Effector memory CD8-positive, alpha-beta T cell (primary cell): Measurements from ENCODE around the gene DDX43.

Source experiments
- ATAC-seq: fragments of 150-1000 bp; cut with Tn5 transposase; replicated peaks from 2 replicates; pipeline ENCODE4 v1.10.0; 2021; ENCODE audit warnings: mild to moderate bottlenecking, moderate library complexity
- DNase-seq, 3 experiments: peaks; one replicate each; pipeline ENCODE4 v3.0.0; 2021
- H3K27ac Mint-ChIP-seq, 2 donors: one replicate each; pipeline ENCODE4 v1.8.0; 2022; ENCODE audit warnings: mild to moderate bottlenecking in 2 of 2, mixed read lengths in 2 of 2, moderate library complexity in 2 of 2
- H3K27me3 Mint-ChIP-seq, 2 donors: one replicate each; pipeline ENCODE4 v1.8.0; 2022; ENCODE audit warnings: mixed read lengths in 2 of 2
- H3K36me3 Mint-ChIP-seq: one replicate; pipeline ENCODE4 v1.8.0; 2022; ENCODE audit warnings: mild to moderate bottlenecking, moderate library complexity, mixed read lengths; ENCODE audit not compliant: insufficient read depth
- H3K4me1 Mint-ChIP-seq, 2 donors: one replicate each; pipeline ENCODE4 v1.8.0; 2022; ENCODE audit warnings: low read depth in 2 of 2, mixed read lengths in 2 of 2
- H3K4me3 Mint-ChIP-seq, 2 donors: one replicate each; pipeline ENCODE4 v1.8.0; 2022; ENCODE audit warnings: mild to moderate bottlenecking in 2 of 2, mixed read lengths in 2 of 2, moderate library complexity in 2 of 2
- H3K9me3 Mint-ChIP-seq, 2 donors: one replicate each; pipeline ENCODE4 v1.8.0; 2022; ENCODE audit warnings: mixed read lengths in 2 of 2
- total RNA-seq, 9 experiments: gene quantifications; one replicate each; lab custom pipeline; 2026; lab: John Stamatoyannopoulos, UW

Gene DDX43
- total RNA-seq, result 0 to 6.9 (median 2.9) reads per million in 9 experiments

DNA sequence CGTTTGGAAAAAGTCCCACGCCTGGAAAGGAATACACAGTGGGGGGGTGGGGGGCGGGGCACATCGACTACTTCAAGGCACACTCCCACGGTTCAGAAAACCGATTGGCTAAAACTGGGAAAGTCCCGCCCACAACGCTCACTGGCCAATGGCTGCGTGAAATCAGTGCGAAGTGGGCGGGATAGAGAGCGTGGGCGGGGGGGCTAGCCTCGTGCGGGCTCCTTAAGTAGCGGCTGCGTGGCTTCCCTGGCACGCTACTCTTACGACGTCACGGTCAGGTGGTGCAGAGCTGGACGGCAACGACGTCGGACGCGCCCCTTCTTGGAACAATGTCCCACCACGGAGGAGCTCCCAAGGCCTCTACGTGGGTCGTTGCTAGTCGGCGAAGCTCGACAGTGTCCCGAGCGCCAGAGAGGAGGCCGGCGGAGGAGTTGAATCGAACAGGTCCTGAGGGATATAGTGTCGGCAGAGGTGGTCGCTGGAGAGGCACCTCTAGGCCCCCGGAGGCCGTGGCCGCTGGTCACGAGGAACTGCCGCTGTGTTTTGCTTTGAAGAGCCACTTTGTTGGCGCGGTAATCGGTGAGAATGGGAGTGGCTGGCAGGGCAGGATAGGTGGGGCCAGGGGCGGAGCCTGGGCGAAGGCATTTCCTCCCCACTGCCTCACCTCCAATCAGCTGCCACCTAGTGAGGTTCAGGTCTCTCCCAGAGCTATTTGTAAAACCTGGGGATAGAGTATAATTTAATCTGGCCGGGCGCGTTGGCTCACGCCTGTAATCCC is at the start of gene DDX43:
Gene DDX43, plus strand, starts transcription at position 252 of the 778 bp plus-strand sequence. Its CDS starts 78 bp downstream, at position 330.
- Mint-ChIP-seq H3K4me3 (peak within 1 kb of the TSS; percentile 80 to 85), H3K9me3 (no peaks in the 10 kb centered on the region), H3K27me3 (no peaks in the 10 kb centered on the region), H3K27ac (peak within 1 kb of the TSS; percentile 82 to 97), H3K36me3 (no peaks in the 10 kb centered on the region), H3K4me1 (peaks cover 14 to 15% of the 10 kb centered on the region in 2 donors)
- peak; percentile 43 to 53 (median 49) for DNase-seq
- ATAC-seq, result peak; percentile 89

DNA sequence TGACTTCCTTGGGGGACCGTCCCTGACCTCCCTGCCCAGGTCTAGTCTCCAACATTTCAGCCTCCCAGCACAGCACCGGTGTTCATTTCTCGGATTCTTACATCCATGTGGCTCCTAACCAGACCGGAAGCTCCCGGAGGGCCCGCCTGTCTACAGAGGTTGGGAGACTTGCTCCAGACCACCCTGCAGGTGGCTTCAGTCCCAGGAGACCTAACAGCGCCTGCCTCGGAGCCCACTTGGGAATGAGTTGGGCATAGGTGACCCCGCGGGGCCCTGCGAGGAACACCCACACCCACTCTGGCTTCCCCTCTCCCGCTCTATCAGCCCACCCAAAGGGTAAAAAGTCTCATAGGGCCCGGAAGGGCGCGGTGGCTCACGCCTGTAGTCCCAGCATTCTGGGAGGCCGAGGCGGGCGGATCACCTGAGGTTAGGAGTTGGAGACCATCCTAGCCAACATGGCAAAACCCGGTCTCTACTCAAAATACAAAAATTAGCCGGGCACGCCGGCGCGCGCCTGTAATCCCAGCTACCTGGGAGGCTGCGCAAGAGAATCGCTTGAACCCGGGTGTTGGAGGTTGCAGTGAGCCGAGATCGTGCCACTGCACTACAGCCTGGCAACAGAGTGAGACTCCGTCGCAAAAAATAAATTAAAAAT is 46.0 kb upstream of the DDX43 start:
- H3K4me3 Mint-ChIP-seq, result no peak overlapping the region
- H3K27ac Mint-ChIP-seq, result no peak overlapping the region

DNA sequence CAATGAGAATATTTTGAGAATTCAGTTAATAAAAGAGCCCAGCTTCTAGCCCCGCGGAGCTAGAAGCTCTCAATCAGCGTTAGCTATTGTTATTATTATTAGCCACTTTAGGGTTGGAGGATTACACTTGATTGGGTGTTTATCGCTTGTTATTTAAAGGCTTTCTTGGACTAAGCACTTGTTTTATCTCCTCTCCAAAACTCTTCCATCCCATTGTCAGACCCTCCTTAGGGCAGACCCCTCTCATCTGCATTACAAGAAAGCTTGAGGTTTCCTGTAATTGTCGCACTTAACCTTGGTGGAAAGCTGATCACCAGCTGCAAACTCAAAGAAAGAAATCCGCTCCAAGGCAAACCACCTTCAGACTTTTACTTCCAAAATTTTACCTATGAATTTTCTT is 45.3 kb upstream of the DDX43 start:
- no peak overlapping the region for H3K27ac Mint-ChIP-seq
- ATAC-seq, result no peak
- H3K4me3 Mint-ChIP-seq, result no peak overlapping the region
- no peaks in the 10 kb centered on the region for H3K36me3 Mint-ChIP-seq
- H3K9me3 Mint-ChIP-seq, result no peaks in the 10 kb centered on the region
- no peak for DNase-seq
- H3K4me1 Mint-ChIP-seq, result no peaks in the 10 kb centered on the region
- H3K27me3 Mint-ChIP-seq, result peaks cover 43% of the 10 kb centered on the region in 2 donors

More for the DNA sequence above, 46.0 kb upstream of the DDX43 start:
- Mint-ChIP-seq H3K36me3 (no peaks in the 10 kb centered on the region), H3K9me3 (no peaks in the 10 kb centered on the region), H3K4me1 (no peaks in the 10 kb centered on the region), H3K27me3 (peaks cover 43% of the 10 kb centered on the region in 2 donors)
- DNase-seq, result no peak
- no peak for ATAC-seq

DNA sequence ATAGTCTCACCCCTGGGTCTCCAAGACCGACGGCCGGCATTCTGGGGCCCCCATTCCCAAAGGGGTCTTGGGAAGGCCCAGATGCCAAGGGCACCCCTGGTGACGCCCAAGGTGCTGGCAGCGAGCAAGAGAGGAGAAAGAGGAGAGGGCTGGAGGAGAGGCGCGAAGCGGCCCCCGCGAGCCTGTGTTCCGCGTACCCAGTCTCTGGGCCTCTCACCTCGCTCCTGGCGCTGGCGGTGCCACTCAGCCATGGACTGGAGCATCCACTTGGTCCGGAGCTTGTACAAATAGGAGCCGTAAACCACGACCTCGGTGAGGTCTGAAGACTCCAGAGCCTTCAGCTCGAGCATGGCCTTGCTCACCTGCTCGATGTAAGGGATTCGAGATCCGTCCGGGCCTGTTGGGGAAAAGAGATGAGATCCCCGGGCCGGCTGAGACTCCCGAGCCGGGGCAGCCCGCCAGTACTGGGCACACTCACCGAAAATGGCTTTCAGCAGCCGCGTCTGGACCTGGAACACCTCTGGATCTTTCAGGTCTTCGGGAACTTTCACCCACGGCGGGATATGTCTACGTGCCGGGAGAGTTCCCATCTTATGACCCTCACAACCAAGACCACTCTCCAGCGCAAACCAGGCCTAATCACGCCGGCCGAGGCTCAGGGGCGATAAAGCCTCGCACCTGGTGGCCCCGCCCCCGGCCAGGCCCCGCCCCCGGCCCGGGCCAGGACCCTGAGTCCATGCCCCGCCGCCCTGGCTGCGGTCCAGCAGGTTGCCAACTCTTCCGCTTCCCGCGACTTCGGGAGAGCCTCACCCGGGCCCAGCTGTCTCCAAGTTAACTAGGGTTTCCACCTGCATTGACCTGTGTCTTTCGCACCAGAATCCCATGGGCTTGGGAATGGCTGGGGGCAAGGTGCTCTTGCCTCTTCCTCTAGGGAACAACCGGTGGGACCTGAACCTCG is 40.7 kb upstream of the DDX43 start, which contains the start of gene DPPA5:
Gene DPPA5, minus strand, starts transcription at position 641 of the 958 bp plus-strand sequence. Its CDS starts 51 bp downstream, at position 590.
- no peak within 1 kb of the TSS for H3K4me3 Mint-ChIP-seq
- peaks cover 26 to 32% of the 10 kb centered on the region in 2 donors for H3K27me3 Mint-ChIP-seq
- H3K4me1 Mint-ChIP-seq, result no peaks in the 10 kb centered on the region
- no peaks in the 10 kb centered on the region for H3K36me3 Mint-ChIP-seq
- H3K27ac Mint-ChIP-seq, result no peak within 1 kb of the TSS
- DNase-seq (no peak), ATAC-seq (no peak)
- no peaks in the 10 kb centered on the region for H3K9me3 Mint-ChIP-seq

DNA sequence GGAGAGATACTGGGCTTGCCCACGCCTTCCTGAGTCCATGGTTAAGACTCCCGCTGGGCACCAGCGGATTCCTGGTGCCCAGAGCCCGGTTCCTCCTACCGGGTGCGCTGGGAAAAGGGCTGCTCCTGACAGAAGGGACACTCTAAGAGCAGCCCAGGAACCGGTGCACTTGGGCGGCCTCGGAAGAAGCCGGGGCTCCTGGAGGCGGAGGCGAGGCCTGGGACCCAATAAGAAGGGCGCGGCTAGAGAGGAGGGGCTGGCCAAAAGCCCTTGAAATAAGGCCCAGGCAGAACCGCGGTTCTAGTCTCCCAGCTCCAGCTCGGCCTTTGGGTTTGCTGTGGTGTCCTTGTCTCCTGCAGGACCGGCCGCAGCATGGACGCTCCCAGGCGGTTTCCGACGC is 32.3 kb upstream of the DDX43 start, which contains the start of gene KHDC3L:
Gene KHDC3L, plus strand, starts transcription at position 301 of the 400 bp plus-strand sequence. Its CDS starts 72 bp downstream, at position 373.
- no peaks in the 10 kb centered on the region for H3K4me1 Mint-ChIP-seq

DNA sequence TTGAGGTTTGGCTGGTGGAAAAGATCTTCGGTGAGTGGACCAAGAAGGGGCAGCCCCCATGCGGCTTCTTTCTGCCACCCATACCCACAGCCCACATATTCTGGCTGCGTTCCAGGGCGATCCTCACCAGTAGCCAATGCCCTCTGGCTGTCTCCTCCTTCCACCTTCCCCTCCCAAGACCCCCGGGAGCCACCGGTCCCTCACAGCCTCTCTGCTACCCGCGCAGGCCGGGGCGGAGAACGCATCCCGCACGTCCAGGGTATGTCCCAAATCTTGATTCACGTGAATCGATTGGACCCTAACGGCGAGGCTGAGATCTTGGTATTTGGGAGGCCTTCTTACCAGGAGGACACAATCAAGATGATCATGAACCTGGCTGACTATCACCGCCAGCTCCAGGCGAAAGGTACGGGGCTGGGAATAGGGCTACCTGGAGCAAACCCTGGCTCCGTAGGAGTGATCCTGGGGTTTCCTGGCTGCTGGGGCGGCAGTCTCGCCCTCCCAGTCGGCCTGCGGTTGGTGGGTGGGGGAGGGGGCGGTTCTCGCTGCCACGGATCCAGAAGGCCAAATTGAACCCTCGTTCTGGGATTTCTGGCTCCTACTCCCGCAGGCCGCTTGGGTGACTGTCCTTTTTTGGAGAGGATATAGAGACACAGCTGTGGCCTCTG is 31.6 kb upstream of the DDX43 start:
- H3K9me3 Mint-ChIP-seq, result no peaks in the 10 kb centered on the region
- DNase-seq (no peak), ATAC-seq (no peak)
- no peak overlapping the region for H3K4me3 Mint-ChIP-seq
- no peaks in the 10 kb centered on the region for H3K36me3 Mint-ChIP-seq
- H3K27ac Mint-ChIP-seq, result no peak overlapping the region
- no peaks in the 10 kb centered on the region for H3K4me1 Mint-ChIP-seq
- H3K27me3 Mint-ChIP-seq, result no peaks in the 10 kb centered on the region

More for the DNA sequence above, 32.3 kb upstream of the DDX43 start, which contains the start of gene KHDC3L:
- H3K27ac Mint-ChIP-seq, result peak within 1 kb of the TSS in 1 of 2 donors; percentile 0
- H3K27me3 Mint-ChIP-seq, result no peaks in the 10 kb centered on the region
- H3K36me3 Mint-ChIP-seq, result no peaks in the 10 kb centered on the region
- ATAC-seq (no peak), DNase-seq (no peak)
- no peaks in the 10 kb centered on the region for H3K9me3 Mint-ChIP-seq
- H3K4me3 Mint-ChIP-seq, result no peak within 1 kb of the TSS

DNA sequence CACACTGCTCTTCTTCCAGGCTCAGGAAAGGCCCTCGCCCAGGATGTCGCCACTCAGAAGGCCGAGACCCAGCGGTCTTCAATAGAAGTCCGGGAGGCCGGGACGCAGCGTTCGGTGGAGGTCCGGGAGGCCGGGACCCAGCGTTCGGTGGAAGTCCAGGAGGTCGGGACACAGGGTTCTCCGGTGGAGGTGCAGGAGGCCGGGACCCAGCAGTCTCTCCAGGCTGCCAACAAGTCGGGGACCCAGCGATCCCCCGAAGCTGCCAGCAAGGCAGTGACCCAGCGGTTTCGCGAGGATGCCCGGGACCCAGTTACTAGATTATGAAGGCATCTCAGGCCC is 31.1 kb upstream of the DDX43 start:
- no peaks in the 10 kb centered on the region for H3K9me3 Mint-ChIP-seq
- H3K4me1 Mint-ChIP-seq, result no peaks in the 10 kb centered on the region

DNA sequence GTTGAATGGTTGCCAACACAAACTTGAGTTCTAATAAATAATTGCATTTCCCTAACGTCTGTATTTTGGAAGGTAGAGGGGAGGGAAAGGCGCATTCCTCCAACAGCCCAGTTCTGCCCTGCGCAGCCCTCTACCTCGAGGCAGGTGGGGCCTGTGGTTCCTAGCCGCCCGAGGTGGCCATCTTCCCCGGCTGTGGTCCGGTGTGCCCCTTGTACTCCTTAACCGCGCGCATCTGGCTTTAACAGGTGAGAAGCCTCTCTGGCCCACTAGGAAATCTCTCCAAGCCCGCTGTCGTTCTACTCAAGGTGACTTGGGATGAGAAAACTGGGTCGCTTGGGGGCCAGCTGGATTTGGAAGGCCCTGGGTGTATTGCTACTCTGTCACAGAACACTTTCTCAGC is 30.5 kb upstream of the DDX43 start:
- DNase-seq, result no peak
- H3K27me3 Mint-ChIP-seq, result no peaks in the 10 kb centered on the region
- H3K36me3 Mint-ChIP-seq, result no peaks in the 10 kb centered on the region
- H3K4me3 Mint-ChIP-seq, result no peak overlapping the region
- no peak for ATAC-seq
- H3K27ac Mint-ChIP-seq, result no peak overlapping the region
- H3K9me3 Mint-ChIP-seq, result no peaks in the 10 kb centered on the region
- H3K4me1 Mint-ChIP-seq, result no peaks in the 10 kb centered on the region

More for the DNA sequence above, 31.1 kb upstream of the DDX43 start:
- Mint-ChIP-seq H3K27ac (no peak overlapping the region), H3K27me3 (no peaks in the 10 kb centered on the region), H3K36me3 (no peaks in the 10 kb centered on the region), H3K4me3 (no peak overlapping the region)
- DNase-seq, result no peak
- ATAC-seq, result no peak

DNA sequence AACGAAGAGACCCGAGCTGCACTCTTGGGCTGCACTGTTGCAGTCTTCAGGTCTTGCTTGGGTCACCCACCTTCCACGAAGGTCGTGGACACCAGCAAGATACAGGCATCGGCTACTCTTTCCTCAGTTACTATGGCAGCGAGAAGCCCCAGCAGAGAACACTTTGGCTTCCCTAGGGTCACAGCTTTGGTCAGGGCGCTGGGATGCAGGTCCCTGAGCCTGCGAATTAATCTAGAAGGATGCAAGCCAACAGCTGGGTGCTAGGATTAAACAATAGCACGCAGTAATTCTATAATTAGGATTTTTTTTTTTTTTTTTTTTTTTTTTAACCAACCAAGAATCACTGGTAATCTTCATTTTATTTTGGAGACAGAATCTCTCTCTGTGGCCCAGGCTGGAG is 30.1 kb upstream of the DDX43 start:
- H3K36me3 Mint-ChIP-seq, result no peaks in the 10 kb centered on the region
- no peaks in the 10 kb centered on the region for H3K27me3 Mint-ChIP-seq
- ATAC-seq (no peak), DNase-seq (no peak)
- H3K27ac Mint-ChIP-seq, result no peak overlapping the region
- H3K4me3 Mint-ChIP-seq, result no peak overlapping the region
- H3K4me1 Mint-ChIP-seq, result no peaks in the 10 kb centered on the region
- no peaks in the 10 kb centered on the region for H3K9me3 Mint-ChIP-seq

DNA sequence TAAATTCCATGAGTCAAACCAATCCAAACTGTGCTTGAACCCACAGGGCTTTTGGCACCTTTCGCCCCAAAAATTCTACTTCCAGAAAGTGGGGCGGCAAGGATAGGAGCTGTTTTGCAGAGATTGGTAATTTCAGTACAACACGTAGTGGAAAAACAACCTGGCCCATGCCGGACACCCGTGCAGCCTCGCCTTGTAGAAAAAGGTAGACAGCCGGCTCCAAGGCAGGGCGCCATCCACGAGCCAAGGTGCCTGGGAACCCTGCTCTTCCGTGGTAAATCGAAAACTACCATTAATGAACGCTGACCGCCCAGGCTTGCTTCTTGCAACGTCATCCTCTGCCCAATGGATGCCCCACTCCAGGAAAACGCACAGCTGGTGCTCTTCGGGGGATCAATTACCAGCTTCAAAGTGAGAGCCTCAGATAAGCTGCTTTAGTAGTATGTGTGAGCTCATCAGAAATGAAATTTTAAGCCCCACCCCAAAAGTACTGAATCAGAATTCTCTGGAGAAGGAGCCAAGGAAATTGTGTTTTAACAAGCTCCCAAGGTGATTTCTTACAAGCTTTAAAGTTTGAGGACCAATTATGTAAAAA is 26.8 kb upstream of the DDX43 start:
- no peak overlapping the region for H3K4me3 Mint-ChIP-seq
- H3K4me1 Mint-ChIP-seq, result no peaks in the 10 kb centered on the region
- H3K9me3 Mint-ChIP-seq, result no peaks in the 10 kb centered on the region
- ATAC-seq (no peak), DNase-seq (no peak)
- no peaks in the 10 kb centered on the region for H3K27me3 Mint-ChIP-seq
- H3K36me3 Mint-ChIP-seq, result no peaks in the 10 kb centered on the region
- H3K27ac Mint-ChIP-seq, result no peak overlapping the region

DNA sequence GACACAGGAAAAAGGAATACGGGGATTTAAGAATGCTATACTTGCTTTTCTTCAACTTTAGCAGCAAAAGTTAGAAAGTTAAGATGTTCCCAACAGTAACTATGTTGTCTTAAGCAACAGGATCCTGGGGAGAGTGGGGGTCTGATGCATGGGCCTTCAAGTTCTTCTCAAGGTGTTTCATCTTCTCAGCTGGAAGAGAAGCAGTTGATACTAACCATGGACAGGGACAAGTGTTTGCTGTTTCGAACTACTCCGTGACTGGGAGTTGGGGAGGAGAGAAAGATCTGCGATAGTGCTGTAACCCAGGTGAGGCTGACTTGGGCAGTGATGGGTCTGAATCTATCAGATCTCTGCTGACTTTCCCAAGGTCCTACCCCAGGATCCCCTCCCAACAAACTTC is 26.0 kb upstream of the DDX43 start:
- no peak overlapping the region for H3K4me3 Mint-ChIP-seq
- no peaks in the 10 kb centered on the region for H3K9me3 Mint-ChIP-seq
- H3K4me1 Mint-ChIP-seq, result no peaks in the 10 kb centered on the region
- no peak for DNase-seq
- H3K27me3 Mint-ChIP-seq, result no peaks in the 10 kb centered on the region
- H3K27ac Mint-ChIP-seq, result no peak overlapping the region
- H3K36me3 Mint-ChIP-seq, result no peaks in the 10 kb centered on the region
- ATAC-seq, result no peak

DNA sequence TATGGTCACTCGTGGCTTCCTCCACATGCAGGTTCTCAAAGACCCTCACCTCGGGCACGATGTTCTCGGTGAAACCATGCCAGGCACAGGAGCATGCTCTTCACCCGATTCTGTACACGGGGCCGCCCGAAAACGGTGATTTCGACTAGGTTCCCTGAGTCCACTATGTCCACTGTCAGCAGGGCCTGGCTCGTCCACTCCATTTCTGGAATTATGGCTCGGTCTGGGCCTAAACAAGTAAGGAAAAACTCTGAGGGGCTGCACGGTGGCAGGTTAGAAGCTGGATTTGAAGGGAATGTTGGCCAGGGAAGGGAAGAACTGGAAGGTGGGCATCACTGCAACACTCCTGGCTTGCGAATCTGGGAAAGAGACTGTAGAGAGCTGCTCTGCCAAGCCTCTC is 25.5 kb upstream of the DDX43 start:
- H3K4me3 Mint-ChIP-seq, result no peak overlapping the region
- H3K9me3 Mint-ChIP-seq, result no peaks in the 10 kb centered on the region
- no peak overlapping the region for H3K27ac Mint-ChIP-seq
- H3K36me3 Mint-ChIP-seq, result no peaks in the 10 kb centered on the region
- H3K4me1 Mint-ChIP-seq, result no peaks in the 10 kb centered on the region
- H3K27me3 Mint-ChIP-seq, result no peaks in the 10 kb centered on the region
- ATAC-seq (no peak), DNase-seq (no peak)
